Neural cell (in vitro differentiated cells): ENCODE results near the gene B3GALT5. TPM values are rescaled to one million over a fixed set of nuclear protein-coding genes. Genes with fewer than 3 reads are reported as not detected.

Experiments
- H2AFZ ChIP-seq: fragments of 200-600, 300-800 bp; sonication (generic), shearing (Covaris generic); 2 replicates; pipeline ENCODE4 v1.6.0; 2014; ENCODE audit warnings: low read depth, mild to moderate bottlenecking, antibody characterized with exemption, low read length, moderate library complexity
- H3F3A ChIP-seq: fragments of 200-600 bp; shearing (Covaris generic); 2 replicates; pipeline ENCODE4 v1.6.1; 2016; ENCODE audit warnings: mild to moderate bottlenecking, moderate library complexity, mixed read lengths, antibody characterized with exemption, low read length; ENCODE audit not compliant: insufficient read depth, poor library complexity, severe bottlenecking
- H3K27ac ChIP-seq: fragments of 200-600, 300-800 bp; sonication (generic), shearing (Covaris generic); 2 replicates; pipeline ENCODE4 v1.5.1; 2014; ENCODE audit warnings: mild to moderate bottlenecking, low read length, moderate library complexity
- H3K27me3 ChIP-seq: fragments of 300-800, 200-600 bp; sonication (generic), shearing (Covaris generic); 2 replicates; pipeline ENCODE4 v1.6.0; 2014; ENCODE audit warnings: mild to moderate bottlenecking, low read depth, low read length, moderate library complexity; ENCODE audit not compliant: insufficient read depth
- H3K36me3 ChIP-seq: fragments of 300-800, 200-600 bp; sonication (generic), shearing (Covaris generic); 2 replicates; pipeline ENCODE4 v1.5.1; 2014; ENCODE audit warnings: mild to moderate bottlenecking, antibody characterized with exemption, low read length, moderate library complexity; ENCODE audit not compliant: insufficient read depth
- H3K4me2 ChIP-seq: fragments of 300-800, 200-600 bp; sonication (generic), shearing (Covaris generic); 2 replicates; pipeline ENCODE4 v1.6.0; 2014; ENCODE audit warnings: mild to moderate bottlenecking, low read length
- H3K4me3 ChIP-seq: fragments of 300-800, 200-600 bp; sonication (generic), shearing (Covaris generic); 2 replicates; pipeline ENCODE4 v1.5.1; 2014; ENCODE audit warnings: mild to moderate bottlenecking, low read length, moderate library complexity
- H3K79me2 ChIP-seq: fragments of 200-600 bp; shearing (Covaris generic); replicated peaks from 2 replicates; pipeline ENCODE4 v1.6.0; 2014; ENCODE audit warnings: mild to moderate bottlenecking, low read length, moderate library complexity; ENCODE audit not compliant: insufficient read depth
- H3K9ac ChIP-seq: fragments of 300-800, 200-600 bp; sonication (generic), shearing (Covaris generic); 2 replicates; pipeline ENCODE4 v1.6.1; 2016; ENCODE audit warnings: mild to moderate bottlenecking, low read length, mixed read lengths
- H3K9me2 ChIP-seq: fragments of 200-600 bp; shearing (Covaris generic); 2 replicates; pipeline ENCODE4 v1.6.1; 2016; ENCODE audit warnings: mild to moderate bottlenecking, low read length, mixed read lengths; ENCODE audit not compliant: insufficient read depth
- H3K9me3 ChIP-seq: fragments of 200-600, 300-800 bp; sonication (generic), shearing (Covaris generic); 2 replicates; pipeline ENCODE4 v1.6.1; 2016; ENCODE audit warnings: mild to moderate bottlenecking, mixed run types, low read length, moderate library complexity, mixed read lengths
- H4K20me1 ChIP-seq: fragments of 200-600 bp; shearing (Covaris generic); 2 replicates; pipeline ENCODE4 v1.6.1; 2016; ENCODE audit warnings: mild to moderate bottlenecking, mixed run types; ENCODE audit not compliant: insufficient read depth
- CTCF ChIP-seq: fragments of 450-650 bp; IDR thresholded peaks from 2 replicates; pipeline ENCODE4 v1.5.1; 2014; ENCODE audit warnings: antibody characterized with exemption, mild to moderate bottlenecking, moderate library complexity; ENCODE audit not compliant: poor library complexity, severe bottlenecking
- EP300 ChIP-seq: fragments of 450-650 bp; conservative IDR thresholded peaks from 2 replicates; pipeline ENCODE4 v1.6.1; 2014; ENCODE audit warnings: antibody characterized with exemption, mild to moderate bottlenecking, moderate library complexity; ENCODE audit not compliant: poor library complexity, severe bottlenecking
- EZH2 ChIP-seq: fragments of 200-600, 300-800 bp; shearing (Covaris generic), sonication (generic); IDR thresholded peaks from 2 replicates; pipeline ENCODE4 v1.6.1; 2014; ENCODE audit warnings: antibody characterized with exemption, low read length, borderline replicate concordance, mild to moderate bottlenecking; ENCODE audit not compliant: insufficient read depth, poor library complexity, severe bottlenecking
- MXI1 ChIP-seq: fragments of 450-650 bp; conservative IDR thresholded peaks from 2 replicates; pipeline ENCODE4 v1.6.1; 2014; ENCODE audit warnings: antibody characterized with exemption, mild to moderate bottlenecking; ENCODE audit not compliant: poor library complexity, severe bottlenecking
- POLR2AphosphoS5 ChIP-seq: IDR thresholded peaks from 2 replicates; pipeline ENCODE4 v1.6.1; 2012
- RAD21 ChIP-seq: fragments of 450-650 bp; conservative IDR thresholded peaks from 2 replicates; pipeline ENCODE4 v1.6.1; 2014; ENCODE audit warnings: antibody characterized with exemption, mild to moderate bottlenecking, moderate library complexity
- REST ChIP-seq: IDR thresholded peaks from 2 replicates; pipeline ENCODE4 v1.6.1; 2012; ENCODE audit warnings: borderline replicate concordance
- SMC3 ChIP-seq: fragments of 450-650 bp; conservative IDR thresholded peaks from 2 replicates; pipeline ENCODE4 v1.6.1; 2014; ENCODE audit warnings: antibody characterized with exemption, mild to moderate bottlenecking, moderate library complexity; ENCODE audit not compliant: poor library complexity
- TAF1 ChIP-seq: IDR thresholded peaks from 2 replicates; pipeline ENCODE4 v1.6.1; 2012; ENCODE audit warnings: low read depth
- polyA plus RNA-seq: library from polyadenylated mRNA; depleted of rRNA; stranded (reverse); fragments of >200 nt; gene quantifications from 2 replicates; pipeline ENCODE4 v1.2.3, GENCODE V29; 2014

B3GALT5 gene
- polyA plus RNA-seq, 1 donor from 2014 or later: 0.50 TPM

GRCh38 chr21:39661121-39661520 lies 48.4 kb downstream of the B3GALT5 start:
- H3K9me3 ChIP-seq: no peaks in the 10 kb centered on the region
- no peak overlapping the region for H2AFZ ChIP-seq
- no peak overlapping the region for H3K27ac ChIP-seq
- no peak overlapping the region for H3K9ac ChIP-seq
- no peaks in the 10 kb centered on the region for H3K9me2 ChIP-seq
- no peaks in the 10 kb centered on the region for H4K20me1 ChIP-seq
- no peaks in the 10 kb centered on the region for H3F3A ChIP-seq
- no peak overlapping the region for H3K4me3 ChIP-seq
- H3K4me2 ChIP-seq: no peak overlapping the region
- no peaks in the 10 kb centered on the region for H3K36me3 ChIP-seq
- H3K27me3 ChIP-seq: no peaks in the 10 kb centered on the region
- no peak for TF ChIP-seq SMC3
- no peak for TF ChIP-seq CTCF
- TF ChIP-seq TAF1: no peak
- TF ChIP-seq EP300: no peak
- TF ChIP-seq POLR2AphosphoS5: no peak
- no peak for TF ChIP-seq EZH2
- TF ChIP-seq MXI1: no peak
- no peak for TF ChIP-seq RAD21
- no peak for TF ChIP-seq REST
- no peaks in the 10 kb centered on the region for H3K79me2 ChIP-seq

DNA sequence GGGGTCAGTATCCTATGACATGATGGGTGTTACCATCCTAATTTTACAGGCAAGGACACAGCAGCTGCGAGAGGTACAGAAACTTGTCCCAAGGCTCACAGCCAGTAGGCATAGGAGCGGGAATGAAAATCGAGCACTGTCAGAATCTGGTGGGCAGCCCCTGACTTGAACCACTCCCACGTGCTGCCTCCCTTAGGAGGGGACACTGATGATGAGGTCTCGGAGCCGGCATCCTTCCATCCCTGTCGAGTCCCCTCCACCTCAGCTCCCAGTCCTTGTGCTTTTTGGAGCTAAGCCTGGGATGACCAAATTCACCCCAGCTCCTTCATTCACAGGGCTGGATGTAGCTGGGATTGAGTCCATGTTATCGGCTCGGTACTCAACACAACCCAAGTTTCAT lies 49.0 kb downstream of the B3GALT5 start:
- Histone ChIP-seq H4K20me1 (no peaks in the 10 kb centered on the region), H3K36me3 (no peaks in the 10 kb centered on the region), H3K79me2 (no peaks in the 10 kb centered on the region), H3K4me3 (no peak overlapping the region), H3F3A (no peaks in the 10 kb centered on the region), H3K27me3 (no peaks in the 10 kb centered on the region), H2AFZ (no peak overlapping the region), H3K9me3 (no peaks in the 10 kb centered on the region), H3K4me2 (no peak overlapping the region), H3K9me2 (no peaks in the 10 kb centered on the region), H3K27ac (no peak overlapping the region), H3K9ac (no peak overlapping the region)
- TF ChIP-seq REST (no peak), RAD21 (no peak), CTCF (no peak)
